Bronchus fibroblast of lung (primary cell): Measurements from ENCODE around the gene ONECUT1. TPM values are rescaled to one million over a fixed set of nuclear protein-coding genes. Genes with fewer than 3 reads are reported as not detected.

ENCODE experiments used
- total RNA-seq: library from RNA; depleted of rRNA; stranded (reverse); fragments of >200 nt; gene quantifications from 2 replicates; pipeline ENCODE4 v1.2.3, GENCODE V29; 2015

Gene ONECUT1
- under 0.01 and 0.34 TPM in 2 replicates for total RNA-seq

GRCh38 chr15:52790169-52790708 is at the start of gene ONECUT1:
TSS of gene ONECUT1 (minus strand) at chr15:52790336. CDS start at chr15:52789884, 452 bp downstream.

Other genes starting within 250 kb of the ONECUT1 start
- gene ARPP19, start 221.3 kb downstream of the ONECUT1 start, total RNA-seq = 54.6 and 73.8 TPM in 2 replicates
- gene ATOSA, start 110.9 kb downstream of the ONECUT1 start, total RNA-seq = 4.6 and 4.9 TPM in 2 replicates